HG03469 (cell line): ENCODE data around the gene RBPMS2.
"Not testable (repeated sequence)": the region's sequence is repeated elsewhere in the genome, so short reads cannot be mapped to it uniquely, and the experiment has no call there.

ENCODE experiments used
- ATAC-seq: cut with Tn5 transposase; IDR thresholded peaks from one replicate; pipeline ENCODE4 v1.9.1; 2021; ENCODE audit warnings: mild to moderate bottlenecking, moderate library complexity, moderate number of reproducible peaks; ENCODE audit not compliant: unreplicated experiment

The RBPMS2 gene

GRCh38 chr15:64775551-64776401 lies at the start of gene RBPMS2:
TSS of gene RBPMS2 (minus strand) at chr15:64775589. CDS start at chr15:64775319, 270 bp downstream.
- no peak for ATAC-seq

GRCh38 chr15:64824929-64825430 lies 49.6 kb upstream of the RBPMS2 start:
- no peak for ATAC-seq

DNA sequence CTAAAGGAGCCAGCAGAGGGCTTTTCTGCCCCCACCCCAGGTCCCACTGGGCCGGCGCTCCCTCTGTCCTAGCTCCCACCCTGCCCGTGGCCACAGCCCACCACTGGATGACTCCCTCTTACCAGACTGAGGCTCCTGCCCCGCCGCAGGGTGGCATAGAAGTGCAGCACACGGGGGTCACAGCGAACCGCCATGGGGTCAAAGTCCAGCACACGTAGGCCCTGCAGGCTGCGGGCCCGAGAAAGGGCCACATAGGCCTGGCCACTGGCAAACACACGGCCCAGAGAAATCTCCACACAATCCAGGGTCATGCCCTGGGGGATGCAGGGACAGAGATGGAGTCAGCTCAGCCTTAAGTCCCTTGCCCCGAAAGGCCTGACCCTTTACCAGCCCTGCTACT lies 41.1 kb upstream of the RBPMS2 start:
- ATAC-seq: no peak

GRCh38 chr15:64814965-64815364 lies 39.6 kb upstream of the RBPMS2 start:
- ATAC-seq: not testable (repeated sequence)

DNA sequence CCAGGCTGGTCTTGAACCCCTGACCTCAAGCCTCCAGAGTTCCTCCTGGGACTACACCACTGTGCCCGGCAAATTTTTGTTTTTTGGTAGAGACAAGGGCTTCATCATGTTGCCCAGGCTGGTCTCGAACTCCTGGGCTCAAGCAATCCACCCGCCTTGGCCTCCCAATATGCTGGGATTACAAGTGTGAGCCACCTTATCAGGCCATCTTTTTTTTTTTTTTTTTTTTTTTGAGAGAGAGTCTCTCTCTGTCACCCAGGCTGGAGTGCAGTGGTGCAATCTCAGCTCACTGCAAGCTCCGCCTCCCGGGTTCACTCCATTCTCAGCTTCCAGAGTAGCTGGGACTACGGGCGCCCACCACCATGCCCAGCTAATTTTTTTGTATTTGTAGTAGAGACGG lies 38.9 kb upstream of the RBPMS2 start:
- not testable (repeated sequence) for ATAC-seq

- ATAC-seq: peak; percentile 41
These were observed 37.7 kb upstream of the RBPMS2 start for GRCh38 chr15:64813075-64813474.

DNA sequence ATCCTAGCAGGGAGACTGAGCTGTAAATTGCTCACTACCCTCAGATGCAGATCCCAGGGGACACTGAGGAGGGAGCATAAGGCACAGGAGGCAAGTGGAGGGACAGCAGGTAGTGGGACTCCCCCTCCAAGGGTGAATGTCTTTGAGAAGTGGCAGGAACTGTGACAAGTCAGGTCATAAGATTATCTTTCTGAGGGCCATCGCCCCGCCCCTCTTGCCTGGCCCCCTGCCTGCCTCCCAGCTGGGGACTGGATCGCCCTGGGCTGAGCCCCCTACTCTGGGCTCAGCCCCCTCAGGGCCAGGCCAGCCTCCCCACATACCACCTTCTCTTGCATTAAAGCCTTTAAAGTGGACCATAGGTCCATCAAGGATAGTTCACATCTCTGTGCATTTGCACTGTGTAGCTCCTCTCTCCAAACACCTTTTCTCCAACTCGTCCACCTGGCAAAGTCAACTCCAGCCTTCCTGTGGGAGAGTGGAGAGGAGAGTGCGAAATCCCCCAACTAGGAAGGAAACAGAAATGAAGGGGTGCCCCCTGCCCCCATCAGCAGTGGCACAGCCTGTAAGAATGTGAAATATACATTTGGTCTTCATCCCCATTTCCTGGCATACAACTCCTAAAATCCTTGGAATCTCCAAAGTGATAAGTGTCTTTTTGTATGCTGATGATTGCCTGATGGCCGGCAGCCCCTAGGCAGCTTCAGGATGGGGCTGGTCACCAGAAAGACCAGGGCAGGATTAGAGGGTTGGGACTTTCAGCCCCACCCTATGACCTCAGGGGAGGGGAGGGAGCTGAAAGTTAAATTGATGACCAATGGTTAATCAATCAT lies 35.3 kb upstream of the RBPMS2 start:
- no peak for ATAC-seq

DNA sequence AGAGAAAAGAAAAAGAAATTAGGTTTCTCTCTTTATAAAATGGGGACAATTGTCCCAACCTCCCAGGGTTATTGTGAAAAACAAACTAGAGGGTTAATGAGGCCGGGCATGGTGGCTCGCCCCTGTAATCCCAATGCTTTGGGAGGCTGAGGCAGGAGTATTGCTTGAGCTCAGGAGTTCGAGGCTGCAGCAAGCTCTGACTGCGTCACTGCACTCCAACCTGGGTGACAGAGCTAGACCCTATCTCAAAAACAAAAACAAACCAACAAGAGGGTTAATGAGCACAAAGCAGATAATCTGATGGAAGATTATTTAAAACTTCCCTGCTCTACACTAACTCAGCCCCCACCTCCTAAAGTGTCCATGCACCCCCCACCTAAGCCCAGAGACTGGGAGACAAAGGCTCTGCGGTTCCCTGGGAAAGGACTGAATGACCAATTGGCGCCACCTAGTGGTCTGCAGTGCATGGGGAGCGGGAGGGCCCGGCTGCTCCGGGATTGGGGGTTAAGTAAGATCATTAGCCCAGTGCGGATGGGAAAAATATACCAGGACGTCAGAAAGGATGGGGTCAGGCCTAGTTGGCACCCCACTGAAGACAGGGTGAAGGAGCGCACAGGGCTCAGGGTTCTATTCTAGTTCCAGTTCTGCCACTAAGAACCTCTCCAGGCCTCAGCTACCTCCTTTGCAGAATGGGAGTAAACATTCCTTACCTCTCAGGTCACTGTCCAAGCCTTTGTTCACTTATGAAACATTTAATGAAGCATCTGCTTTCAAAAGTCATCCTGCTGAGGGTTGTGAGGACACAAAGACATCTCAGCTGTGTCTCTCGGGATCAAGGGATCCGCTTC lies 34.5 kb upstream of the RBPMS2 start:
- ATAC-seq: no peak

DNA sequence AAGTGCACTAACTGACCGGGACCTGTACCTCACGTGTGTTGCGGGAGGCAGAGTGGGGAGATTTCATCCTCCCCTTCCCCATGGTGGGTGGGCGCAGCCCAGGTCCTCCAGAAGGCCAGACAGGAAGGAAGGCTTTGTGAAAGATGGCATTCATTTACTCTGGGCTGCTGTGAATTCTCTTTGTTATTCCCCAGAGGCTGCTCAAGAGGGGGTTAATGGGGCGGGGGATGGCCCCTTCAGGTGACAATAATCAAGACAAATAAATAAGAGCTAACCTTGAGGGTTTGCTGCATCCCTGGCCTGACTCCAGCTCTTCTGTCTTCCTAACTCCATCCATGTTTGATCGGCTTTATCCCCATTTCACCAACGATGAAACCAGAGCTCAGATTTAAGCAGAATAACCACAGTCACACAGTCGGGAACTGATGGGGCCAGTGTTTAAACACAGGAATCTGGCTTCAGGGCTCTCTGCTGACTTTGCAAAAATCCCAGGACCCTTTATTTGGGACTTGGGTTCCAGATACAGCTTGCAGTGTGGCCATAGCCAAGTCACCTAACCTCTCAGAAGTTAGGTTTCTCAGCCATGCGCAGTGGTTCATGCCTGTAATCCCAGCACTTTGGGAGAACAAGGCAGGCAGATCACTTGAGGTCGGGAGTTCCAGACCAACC lies 33.5 kb upstream of the RBPMS2 start:
- no peak for ATAC-seq

GRCh38 chr15:64807751-64808222 lies 32.4 kb upstream of the RBPMS2 start:
- no peak for ATAC-seq

GRCh38 chr15:64807051-64807749 lies 31.8 kb upstream of the RBPMS2 start:
- no peak for ATAC-seq

GRCh38 chr15:64806509-64806908 lies 31.1 kb upstream of the RBPMS2 start:
- ATAC-seq: no peak

DNA sequence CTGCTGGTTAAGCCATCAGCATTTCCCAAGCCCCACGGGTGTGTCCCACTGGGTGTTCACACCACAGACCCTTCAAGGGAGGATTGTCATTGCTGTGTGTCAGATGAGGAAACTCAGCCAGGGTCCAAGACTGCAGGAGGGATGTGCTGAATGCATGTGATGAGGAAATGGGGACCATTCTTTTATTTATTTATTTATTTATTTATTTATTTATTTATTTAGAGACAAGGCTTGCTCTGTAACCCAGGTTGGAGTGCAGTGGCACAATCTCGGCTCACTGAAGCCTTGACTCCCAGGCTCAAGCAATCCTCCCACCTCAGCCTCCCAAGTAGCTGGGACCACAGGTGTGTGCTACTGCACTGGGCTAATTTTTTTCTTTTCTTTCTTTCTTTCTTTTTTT lies 29.2 kb upstream of the RBPMS2 start:
- no peak for ATAC-seq

GRCh38 chr15:64803526-64803925 lies 28.1 kb upstream of the RBPMS2 start:
- ATAC-seq: no peak

DNA sequence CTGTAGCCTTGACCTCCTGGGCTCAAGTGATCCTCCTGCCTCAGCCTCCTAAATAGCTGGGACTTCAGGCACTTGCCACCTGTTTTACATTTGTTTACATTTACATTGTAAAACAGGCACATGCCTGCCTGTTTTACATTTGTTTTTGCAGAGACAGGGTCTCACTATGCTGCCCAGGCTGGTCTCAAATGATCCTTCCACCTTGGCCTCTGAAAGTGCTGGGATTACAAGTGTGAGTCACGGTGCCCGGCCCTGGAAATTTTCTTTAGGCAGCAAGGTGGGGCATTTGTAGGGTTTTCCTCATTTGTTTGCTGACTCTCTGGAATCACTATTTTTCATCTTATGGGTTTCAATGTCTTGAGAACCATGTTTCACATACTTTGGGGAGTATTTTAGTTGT lies 25.1 kb upstream of the RBPMS2 start:
- ATAC-seq: no peak

GRCh38 chr15:64798905-64799304 lies 23.5 kb upstream of the RBPMS2 start:
- not testable (repeated sequence) for ATAC-seq

- ATAC-seq: not testable (repeated sequence)
These were observed 20.5 kb upstream of the RBPMS2 start for GRCh38 chr15:64795921-64796320.

DNA sequence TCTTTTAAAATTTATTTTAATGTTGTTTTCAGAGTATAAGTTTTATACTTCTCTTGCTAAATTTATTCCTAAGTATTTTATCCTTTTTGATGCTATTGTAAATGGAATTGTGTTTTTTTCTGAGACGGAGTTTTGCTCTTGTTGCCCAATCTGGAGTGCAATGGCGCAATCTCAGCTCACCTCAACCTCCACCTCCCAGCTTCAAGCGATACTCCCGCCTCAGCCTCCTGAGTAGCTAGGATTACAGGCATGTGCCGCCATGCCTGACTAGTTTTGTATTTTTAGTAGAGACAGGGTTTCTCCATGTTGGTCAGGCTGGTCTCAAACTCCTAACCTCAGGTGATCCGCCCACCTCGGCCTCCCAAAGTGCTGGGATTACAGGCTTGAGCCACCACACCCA lies 19.9 kb upstream of the RBPMS2 start:
- ATAC-seq: not testable (repeated sequence)

- ATAC-seq: no peak
These were observed 16.9 kb upstream of the RBPMS2 start for GRCh38 chr15:64792282-64792681.
